ENCODE data around the gene CCDC51. TPM values are rescaled to one million over a fixed set of nuclear protein-coding genes. Genes with fewer than 3 reads are reported as not detected.

CCDC51 gene
- total and polyA plus RNA-seq, 2 of the 13 experiments (the other 11 are each of a cell fraction or from before 2014, with no cell fraction given): 18.1 to 29.4 TPM

DNA sequence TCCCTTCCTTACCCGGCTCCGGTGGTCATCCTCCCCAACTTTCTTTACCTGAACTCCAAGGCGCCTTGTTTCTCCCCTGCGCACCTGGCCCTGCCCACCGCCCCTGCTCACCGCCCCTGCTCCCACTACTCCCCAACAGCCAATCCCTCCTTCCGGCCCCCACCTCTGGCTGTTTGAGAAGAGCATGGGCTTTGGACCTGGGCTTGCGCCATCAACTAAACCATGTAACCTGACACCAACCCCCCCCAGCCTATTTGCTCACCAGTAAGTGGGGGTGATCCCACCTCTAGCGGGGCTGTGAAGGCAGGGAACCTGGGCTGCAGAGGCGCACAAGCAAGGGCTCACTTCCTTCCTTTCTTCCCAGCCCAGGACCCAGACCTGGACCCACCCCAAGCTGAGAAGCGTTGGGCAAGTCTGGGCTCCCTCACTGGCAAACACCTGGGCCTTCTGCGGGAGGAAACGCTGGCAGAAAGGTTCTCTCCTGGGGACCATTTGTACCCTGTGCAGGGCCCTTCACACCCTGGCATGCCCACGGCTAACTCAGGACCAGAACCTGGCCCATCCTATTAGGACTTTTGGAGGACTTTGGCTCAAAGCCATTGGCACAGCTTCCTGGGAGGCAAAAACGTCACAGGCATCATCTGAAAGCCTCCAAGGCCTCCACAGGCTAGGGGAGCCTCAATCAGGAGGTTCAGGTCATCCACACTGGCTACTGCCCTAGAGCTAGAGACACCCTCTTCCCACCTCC lies 9.8 kb downstream of the CCDC51 start, which contains the start of gene PLXNB1 (continued):
- TF ChIP-seq, protein P1, sequence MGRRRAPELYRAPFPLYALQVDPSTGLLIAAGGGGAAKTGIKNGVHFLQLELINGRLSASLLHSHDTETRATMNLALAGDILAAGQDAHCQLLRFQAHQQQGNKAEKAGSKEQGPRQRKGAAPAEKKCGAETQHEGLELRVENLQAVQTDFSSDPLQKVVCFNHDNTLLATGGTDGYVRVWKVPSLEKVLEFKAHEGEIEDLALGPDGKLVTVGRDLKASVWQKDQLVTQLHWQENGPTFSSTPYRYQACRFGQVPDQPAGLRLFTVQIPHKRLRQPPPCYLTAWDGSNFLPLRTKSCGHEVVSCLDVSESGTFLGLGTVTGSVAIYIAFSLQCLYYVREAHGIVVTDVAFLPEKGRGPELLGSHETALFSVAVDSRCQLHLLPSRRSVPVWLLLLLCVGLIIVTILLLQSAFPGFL (CRISPR knock-in tag; IDR thresholded peaks at IDR 0.05): no peak
- TF ChIP-seq ZFY (CRISPR knock-in tag; IDR thresholded peaks at IDR 0.05): peak; percentile 58; the same call in 1 of the 2 replicates
- no peak for TF ChIP-seq NFE2L2 (IDR thresholded peaks at IDR 0.05; ENCODE audit: low read length)
- no peak for TF ChIP-seq ZNF724P (CRISPR knock-in tag; IDR thresholded peaks at IDR 0.05; ENCODE audit: borderline replicate concordance)
- TF ChIP-seq, protein P2, sequence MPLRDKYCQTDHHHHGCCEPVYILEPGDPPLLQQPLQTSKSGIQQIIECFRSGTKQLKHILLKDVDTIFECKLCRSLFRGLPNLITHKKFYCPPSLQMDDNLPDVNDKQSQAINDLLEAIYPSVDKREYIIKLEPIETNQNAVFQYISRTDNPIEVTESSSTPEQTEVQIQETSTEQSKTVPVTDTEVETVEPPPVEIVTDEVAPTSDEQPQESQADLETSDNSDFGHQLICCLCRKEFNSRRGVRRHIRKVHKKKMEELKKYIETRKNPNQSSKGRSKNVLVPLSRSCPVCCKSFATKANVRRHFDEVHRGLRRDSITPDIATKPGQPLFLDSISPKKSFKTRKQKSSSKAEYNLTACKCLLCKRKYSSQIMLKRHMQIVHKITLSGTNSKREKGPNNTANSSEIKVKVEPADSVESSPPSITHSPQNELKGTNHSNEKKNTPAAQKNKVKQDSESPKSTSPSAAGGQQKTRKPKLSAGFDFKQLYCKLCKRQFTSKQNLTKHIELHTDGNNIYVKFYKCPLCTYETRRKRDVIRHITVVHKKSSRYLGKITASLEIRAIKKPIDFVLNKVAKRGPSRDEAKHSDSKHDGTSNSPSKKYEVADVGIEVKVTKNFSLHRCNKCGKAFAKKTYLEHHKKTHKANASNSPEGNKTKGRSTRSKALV (CRISPR knock-in tag; IDR thresholded peaks at IDR 0.05): 0 out of 2 replicates have a peak, but pooled peaks have one; percentile 64
- TF ChIP-seq YY1 (IDR thresholded peaks at IDR 0.05; ENCODE audit: insufficient read depth, insufficient replicate concordance, low read depth, low read length): peak; percentile 64
- peak; percentile 89 for TF ChIP-seq BORCS8-MEF2B (CRISPR knock-in tag; IDR thresholded peaks at IDR 0.05)
- TF ChIP-seq NR2F2 (IDR thresholded peaks at IDR 0.05; ENCODE audit: borderline replicate concordance, low read depth): no peak
- TF ChIP-seq, protein P3, sequence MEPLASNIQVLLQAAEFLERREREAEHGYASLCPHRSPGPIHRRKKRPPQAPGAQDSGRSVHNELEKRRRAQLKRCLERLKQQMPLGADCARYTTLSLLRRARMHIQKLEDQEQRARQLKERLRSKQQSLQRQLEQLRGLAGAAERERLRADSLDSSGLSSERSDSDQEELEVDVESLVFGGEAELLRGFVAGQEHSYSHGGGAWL (CRISPR knock-in tag; IDR thresholded peaks at IDR 0.05): no peak; the same call in 1 of the 2 replicates
- no peak for TF ChIP-seq RBFOX2 (IDR thresholded peaks at IDR 0.05; ENCODE audit: low read depth, low read length)
- TF ChIP-seq, protein P4, sequence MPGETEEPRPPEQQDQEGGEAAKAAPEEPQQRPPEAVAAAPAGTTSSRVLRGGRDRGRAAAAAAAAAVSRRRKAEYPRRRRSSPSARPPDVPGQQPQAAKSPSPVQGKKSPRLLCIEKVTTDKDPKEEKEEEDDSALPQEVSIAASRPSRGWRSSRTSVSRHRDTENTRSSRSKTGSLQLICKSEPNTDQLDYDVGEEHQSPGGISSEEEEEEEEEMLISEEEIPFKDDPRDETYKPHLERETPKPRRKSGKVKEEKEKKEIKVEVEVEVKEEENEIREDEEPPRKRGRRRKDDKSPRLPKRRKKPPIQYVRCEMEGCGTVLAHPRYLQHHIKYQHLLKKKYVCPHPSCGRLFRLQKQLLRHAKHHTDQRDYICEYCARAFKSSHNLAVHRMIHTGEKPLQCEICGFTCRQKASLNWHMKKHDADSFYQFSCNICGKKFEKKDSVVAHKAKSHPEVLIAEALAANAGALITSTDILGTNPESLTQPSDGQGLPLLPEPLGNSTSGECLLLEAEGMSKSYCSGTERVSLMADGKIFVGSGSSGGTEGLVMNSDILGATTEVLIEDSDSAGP (CRISPR knock-in tag; IDR thresholded peaks at IDR 0.05; ENCODE audit: borderline replicate concordance): peak; percentile 83; the same call in 1 of the 2 replicates
- TF ChIP-seq, protein P5, sequence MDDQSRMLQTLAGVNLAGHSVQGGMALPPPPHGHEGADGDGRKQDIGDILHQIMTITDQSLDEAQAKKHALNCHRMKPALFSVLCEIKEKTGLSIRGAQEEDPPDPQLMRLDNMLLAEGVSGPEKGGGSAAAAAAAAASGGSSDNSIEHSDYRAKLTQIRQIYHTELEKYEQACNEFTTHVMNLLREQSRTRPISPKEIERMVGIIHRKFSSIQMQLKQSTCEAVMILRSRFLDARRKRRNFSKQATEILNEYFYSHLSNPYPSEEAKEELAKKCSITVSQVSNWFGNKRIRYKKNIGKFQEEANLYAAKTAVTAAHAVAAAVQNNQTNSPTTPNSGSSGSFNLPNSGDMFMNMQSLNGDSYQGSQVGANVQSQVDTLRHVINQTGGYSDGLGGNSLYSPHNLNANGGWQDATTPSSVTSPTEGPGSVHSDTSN (CRISPR knock-in tag; IDR thresholded peaks at IDR 0.05; ENCODE audit: borderline replicate concordance): no peak
- peak; percentile 69; the same call in 1 of the 2 replicates for TF ChIP-seq ZFX (CRISPR knock-in tag; IDR thresholded peaks at IDR 0.05; ENCODE audit: low read depth)
- TF ChIP-seq, protein P6, sequence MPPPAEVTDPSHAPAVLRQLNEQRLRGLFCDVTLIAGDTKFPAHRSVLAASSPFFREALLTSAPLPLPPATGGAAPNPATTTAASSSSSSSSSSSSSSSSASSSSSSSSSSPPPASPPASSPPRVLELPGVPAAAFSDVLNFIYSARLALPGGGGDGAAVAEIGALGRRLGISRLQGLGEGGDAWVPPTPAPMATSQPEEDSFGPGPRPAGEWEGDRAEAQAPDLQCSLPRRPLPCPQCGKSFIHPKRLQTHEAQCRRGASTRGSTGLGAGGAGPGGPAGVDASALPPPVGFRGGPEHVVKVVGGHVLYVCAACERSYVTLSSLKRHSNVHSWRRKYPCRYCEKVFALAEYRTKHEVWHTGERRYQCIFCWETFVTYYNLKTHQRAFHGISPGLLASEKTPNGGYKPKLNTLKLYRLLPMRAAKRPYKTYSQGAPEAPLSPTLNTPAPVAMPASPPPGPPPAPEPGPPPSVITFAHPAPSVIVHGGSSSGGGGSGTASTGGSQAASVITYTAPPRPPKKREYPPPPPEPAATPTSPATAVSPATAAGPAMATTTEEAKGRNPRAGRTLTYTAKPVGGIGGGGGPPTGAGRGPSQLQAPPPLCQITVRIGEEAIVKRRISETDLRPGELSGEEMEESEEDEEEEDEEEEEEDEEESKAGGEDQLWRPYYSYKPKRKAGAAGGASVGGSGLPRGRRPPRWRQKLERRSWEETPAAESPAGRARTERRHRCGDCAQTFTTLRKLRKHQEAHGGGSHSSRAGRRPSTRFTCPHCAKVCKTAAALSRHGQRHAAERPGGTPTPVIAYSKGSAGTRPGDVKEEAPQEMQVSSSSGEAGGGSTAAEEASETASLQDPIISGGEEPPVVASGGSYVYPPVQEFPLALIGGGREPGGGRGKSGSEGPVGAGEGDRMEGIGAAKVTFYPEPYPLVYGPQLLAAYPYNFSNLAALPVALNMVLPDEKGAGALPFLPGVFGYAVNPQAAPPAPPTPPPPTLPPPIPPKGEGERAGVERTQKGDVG (CRISPR knock-in tag; IDR thresholded peaks at IDR 0.05; ENCODE audit: borderline replicate concordance): peak; percentile 52; the same call in 1 of the 2 replicates
- no peak for TF ChIP-seq ZNF138 (CRISPR knock-in tag; IDR thresholded peaks at IDR 0.05; ENCODE audit: low read depth)
- TF ChIP-seq NBN (conservative IDR thresholded peaks at IDR 0.05): no peak
- TF ChIP-seq HMG20B (CRISPR knock-in tag; conservative IDR thresholded peaks at IDR 0.05): peak; percentile 83; the same call in 1 of the 2 replicates
- peak; percentile 85 for TF ChIP-seq DMAP1 (CRISPR knock-in tag; IDR thresholded peaks at IDR 0.05)
- TF ChIP-seq JUN (CRISPR knock-in tag; IDR thresholded peaks at IDR 0.05): peak; percentile 82; the same call in 1 of the 2 replicates

All from HepG2 (cell line).